NCI-H748 (cell line): ENCODE results near the gene MAP1S.

Experiments used
- DNase-seq: peaks from one replicate; lab custom pipeline; 2025; ENCODE audit not compliant: unreplicated experiment; lab: John Stamatoyannopoulos, UW

Gene MAP1S, protein sequence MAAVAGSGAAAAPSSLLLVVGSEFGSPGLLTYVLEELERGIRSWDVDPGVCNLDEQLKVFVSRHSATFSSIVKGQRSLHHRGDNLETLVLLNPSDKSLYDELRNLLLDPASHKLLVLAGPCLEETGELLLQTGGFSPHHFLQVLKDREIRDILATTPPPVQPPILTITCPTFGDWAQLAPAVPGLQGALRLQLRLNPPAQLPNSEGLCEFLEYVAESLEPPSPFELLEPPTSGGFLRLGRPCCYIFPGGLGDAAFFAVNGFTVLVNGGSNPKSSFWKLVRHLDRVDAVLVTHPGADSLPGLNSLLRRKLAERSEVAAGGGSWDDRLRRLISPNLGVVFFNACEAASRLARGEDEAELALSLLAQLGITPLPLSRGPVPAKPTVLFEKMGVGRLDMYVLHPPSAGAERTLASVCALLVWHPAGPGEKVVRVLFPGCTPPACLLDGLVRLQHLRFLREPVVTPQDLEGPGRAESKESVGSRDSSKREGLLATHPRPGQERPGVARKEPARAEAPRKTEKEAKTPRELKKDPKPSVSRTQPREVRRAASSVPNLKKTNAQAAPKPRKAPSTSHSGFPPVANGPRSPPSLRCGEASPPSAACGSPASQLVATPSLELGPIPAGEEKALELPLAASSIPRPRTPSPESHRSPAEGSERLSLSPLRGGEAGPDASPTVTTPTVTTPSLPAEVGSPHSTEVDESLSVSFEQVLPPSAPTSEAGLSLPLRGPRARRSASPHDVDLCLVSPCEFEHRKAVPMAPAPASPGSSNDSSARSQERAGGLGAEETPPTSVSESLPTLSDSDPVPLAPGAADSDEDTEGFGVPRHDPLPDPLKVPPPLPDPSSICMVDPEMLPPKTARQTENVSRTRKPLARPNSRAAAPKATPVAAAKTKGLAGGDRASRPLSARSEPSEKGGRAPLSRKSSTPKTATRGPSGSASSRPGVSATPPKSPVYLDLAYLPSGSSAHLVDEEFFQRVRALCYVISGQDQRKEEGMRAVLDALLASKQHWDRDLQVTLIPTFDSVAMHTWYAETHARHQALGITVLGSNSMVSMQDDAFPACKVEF

DNA sequence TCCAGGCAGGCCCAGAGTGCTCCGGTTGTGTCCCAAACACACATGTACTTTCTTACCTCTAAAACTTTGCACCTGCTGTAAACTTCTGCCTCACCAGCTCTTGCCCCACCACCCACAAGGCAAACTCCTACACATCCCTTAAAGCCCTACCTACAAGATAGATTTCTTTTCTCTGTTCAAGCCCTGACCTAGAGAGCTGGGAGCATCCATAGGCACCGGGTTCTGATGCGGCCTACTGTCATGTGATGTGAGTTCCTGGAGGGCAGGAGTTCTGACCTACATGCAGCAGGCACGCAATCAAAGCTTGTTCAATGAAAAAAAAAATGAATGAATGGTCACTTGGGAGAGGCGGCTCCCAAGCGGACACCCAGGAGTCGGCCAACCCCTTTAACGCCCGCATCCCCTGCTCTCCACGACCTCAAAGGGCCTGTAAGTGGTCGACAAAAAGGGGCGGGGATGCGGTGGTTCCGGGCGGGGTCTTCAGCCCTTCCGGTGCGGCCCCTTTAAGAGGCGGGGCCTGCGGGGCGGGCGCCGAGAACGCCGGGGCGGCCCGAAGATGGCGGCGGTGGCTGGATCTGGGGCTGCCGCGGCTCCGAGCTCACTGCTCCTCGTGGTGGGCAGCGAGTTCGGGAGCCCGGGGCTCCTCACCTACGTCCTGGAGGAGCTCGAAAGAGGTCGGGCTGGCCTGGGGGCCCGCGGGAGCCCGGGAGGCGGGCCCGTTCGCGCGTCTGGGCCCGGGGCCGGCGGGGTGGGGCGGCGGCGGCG, at the start of gene MAP1S:
MAP1S (plus strand) TSS at position 534 of the 765 bp plus-strand sequence; CDS start at position 557, 23 bp downstream.
- peak; percentile 66 for DNase-seq

DNA sequence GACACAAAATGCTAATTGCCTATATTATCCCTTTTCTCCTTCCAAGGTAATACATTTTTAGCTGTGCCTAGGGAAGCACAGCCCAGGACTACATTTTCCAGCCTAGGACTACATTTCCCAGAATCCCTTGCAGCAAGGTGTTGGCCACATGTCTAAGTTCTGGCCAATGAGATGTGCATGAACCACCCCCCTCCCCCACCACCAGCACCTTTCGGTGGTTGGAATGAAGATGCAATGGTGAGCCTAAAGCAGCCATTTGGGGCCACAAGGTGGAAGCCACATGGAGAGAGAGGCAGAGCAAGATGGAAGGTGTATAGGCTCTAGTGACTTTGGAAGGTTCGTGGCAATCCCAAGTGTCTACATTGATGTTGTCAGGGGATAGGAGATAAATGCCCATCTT, 47.4 kb upstream of the MAP1S start:
- peak; percentile 23 for DNase-seq

DNA sequence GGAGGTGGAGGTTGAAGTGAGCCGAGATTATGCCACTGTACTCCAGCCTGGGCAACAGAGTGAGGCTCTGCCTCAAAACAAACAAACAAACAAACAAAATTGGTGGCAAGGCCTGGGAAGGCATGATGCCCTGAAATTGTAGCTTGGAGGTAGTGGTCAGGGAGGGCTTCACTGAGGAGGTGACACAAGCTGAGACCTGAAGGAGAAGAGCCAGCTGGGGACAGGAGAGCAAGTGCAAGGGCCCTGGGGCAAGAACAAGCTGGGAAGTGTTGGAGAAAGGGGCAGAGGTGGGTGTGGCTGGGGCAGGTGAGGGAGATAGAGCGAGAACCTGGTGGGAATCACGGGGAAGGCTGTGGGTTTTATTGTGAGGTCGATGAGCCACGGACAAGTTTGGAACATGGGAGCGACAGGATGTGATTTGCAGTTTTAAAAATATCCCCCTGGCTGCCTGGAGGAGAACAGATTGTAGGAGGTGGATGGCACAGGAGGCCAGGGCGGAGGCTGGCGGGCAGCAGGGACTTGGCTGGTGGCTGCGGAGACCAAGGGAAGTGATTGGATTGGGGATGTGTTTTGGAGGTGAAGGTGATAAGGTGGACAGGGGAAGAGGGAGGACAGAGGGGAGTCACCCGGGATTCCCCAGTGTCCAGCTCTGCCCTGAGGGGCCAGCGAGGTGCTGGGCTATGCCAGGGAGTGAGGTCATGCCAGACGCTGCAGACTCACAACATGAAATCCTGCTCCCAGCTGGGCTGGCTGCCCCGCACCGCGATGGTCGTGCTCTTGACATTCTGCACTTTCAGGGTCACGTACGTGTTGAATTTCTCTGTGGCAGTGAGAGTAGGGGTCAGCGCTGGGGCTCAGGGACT, 45.1 kb upstream of the MAP1S start:
- no peak for DNase-seq

DNA sequence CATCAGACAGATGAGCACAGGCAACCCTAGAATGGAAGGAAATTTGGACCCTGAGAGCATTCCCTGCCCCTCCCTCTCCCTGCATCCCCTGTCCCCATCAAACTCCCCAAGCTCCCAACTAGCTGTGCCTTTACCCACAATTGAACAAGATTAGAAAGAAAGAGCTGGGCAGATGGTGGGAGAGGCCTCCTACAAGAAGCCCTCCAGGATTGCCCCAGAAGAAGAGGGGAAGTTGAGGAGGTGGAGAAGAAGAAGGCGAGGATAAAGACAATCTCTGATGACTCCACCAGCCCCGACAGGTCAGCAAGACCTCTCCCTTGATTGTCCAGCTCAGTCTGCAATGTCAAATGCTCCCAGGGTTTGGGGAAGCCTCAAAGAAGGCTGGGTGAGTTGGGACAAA, 43.0 kb upstream of the MAP1S start:
- DNase-seq, result no peak

DNA sequence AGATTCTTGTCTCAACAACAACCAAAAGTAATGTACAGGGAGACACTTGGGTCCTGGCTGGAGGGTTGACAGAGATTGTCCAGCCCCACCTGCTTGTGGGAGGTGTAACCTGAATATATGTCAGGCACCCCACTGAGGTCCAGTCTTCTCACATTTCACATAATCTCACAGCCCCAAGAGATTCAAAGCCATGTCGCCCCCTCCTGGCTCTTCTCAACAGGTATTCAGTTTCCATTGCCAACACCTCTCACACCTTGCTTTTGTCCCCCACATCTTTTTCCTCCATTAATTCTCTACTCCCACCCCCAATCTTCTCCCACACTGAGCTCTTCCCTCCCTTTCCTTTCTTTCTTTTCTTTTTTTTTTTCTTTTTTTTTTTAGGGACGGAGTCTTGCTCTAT, 42.3 kb upstream of the MAP1S start:
- peak; percentile 48 for DNase-seq

DNA sequence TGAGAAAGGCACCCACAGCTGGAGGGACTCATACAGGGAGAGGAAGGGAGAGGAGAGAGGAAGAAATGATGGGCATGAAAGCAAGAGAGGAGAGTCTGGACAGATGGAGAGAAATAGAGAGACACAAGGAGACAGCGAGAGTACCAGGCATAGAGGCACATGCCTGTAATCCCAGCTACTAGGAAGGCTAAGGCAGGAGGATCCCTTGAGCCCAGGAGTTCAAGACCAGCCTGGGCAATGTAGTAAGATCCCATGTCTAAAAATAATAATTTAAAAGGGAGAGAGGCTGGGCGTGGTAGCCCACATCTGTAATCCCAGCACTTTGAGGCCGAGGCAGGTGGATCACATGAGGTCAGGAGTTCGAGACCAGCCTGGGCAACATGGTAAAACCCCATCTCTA, 40.4 kb upstream of the MAP1S start:
- no peak for DNase-seq

DNA sequence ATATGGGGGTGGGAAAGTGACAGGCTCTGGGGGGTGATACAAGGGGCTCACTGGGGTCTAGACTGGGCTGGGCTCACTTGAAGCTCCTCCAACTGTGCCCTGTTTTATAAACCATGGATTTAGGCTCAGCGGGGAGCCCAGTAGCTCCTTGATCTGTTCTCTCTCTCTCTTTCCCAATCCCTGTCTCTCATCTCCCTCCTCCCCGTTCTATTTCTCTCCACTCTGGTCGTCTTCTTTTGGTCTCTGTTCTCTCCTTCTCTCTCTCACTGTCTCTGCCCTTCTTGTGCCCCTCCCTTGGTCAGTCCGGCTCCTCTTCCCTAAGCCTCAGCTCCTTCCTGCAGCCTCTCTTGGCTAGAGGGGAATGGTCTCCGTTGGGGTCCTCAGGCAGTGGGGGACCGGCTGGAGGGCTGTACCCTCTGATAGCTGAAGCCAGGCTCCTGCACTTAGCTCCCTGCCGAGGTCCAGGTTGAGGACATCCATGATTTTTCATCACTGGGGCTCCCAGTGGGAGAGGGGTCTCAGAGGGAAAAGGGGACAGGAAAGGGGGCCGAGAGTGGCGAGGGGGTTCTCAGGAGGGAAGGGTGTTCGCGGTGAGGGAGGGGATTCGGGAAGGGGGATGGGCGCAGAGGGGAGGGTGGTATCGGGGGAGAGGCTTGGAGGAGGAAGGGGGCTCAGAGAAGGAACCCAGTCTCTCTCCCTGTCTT, 39.6 kb upstream of the MAP1S start:
- no peak for DNase-seq

DNA sequence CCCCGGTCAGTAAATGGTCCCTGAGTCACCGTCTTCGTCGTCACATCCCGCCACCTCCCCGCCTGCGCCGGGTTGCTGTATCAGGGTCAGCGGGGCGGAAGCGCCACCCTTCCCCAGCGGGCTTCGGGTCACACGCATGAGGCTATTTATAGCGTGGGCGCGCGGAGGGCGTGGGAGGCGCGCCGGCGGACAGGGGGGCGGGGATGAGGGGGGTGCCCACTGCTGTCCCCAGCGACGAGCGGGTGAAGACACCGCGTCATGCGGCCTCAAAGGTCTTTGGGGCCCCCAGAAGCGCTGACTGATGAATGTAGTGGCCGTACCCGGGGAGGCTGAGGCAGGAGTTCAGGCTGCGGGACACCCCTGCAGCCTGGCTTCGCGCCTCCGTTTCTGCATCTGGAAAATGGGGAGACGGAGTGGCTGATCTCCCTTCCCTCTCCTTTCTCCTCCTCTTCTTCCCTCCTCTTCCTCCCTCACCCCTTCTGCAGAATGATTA, 39.0 kb upstream of the MAP1S start:
- no peak for DNase-seq

DNA sequence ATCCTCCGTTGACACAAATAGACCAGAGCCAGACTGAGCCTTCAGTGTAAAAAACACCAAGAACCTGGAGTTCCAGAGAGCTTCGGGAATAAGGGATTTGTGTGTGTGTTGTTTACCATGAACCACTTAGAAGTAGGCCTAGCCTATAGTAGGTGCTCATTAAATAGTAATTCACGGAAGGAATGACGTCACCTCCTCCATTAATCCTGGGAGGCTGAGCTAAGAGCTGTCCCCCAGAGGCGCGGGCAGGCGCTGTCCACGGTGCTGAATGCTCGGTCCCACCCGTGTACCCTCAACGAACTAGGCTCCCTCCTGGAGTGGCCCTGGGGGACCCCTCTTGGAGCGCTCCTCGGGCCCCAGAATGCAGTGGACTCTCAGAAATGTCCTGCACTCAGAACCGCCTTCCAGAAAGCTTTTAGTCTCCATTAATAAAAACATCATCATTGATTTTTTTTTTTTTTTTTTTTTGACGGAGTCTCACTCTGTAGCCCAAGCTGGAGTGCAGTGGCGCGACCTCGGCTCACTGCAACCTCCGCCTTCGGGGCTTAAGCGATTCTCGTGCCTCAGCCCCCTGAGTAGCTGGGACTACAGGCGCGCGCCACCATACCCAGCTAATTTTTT, 37.7 kb upstream of the MAP1S start:
- DNase-seq, result no peak

DNA sequence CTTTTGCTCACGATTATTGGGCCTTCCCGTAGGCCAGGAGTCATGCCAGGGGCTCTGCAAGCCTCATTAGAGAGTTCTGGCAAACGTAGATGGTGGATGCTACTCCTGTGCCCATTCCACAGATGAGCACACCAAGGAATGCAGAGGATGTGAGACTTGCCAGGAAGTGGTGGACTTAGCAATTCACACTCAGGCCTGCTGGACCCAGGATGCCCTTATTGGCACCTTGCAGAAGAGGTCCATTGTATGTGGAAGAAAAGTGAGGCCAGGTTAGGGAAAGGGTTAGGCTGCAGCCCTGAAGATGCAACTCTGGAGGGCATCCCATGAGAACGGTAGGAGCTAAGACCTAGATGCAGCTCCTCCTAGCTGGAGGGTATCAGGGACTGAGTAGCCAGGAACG, 37.0 kb upstream of the MAP1S start:
- DNase-seq, result no peak

DNA sequence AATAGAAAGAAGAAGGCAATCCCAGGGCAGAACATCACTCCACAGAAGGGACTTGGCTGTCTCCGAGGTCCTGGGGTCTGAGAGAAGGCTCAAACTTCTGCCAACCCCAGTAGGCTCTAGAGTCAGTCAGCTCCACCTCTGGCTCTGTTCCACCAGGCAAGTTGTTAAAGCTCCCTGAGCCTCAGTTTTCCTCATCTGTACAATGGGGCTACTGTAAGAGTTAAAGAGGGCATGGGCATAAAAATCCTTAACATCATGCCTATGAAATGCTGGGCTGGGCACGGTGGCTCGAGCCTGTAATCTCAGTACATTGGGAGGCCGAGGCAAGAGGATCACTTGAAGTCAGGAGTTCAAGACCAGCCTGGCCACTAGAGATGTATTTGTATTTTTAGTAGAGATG, 36.2 kb upstream of the MAP1S start:
- no peak for DNase-seq

DNA sequence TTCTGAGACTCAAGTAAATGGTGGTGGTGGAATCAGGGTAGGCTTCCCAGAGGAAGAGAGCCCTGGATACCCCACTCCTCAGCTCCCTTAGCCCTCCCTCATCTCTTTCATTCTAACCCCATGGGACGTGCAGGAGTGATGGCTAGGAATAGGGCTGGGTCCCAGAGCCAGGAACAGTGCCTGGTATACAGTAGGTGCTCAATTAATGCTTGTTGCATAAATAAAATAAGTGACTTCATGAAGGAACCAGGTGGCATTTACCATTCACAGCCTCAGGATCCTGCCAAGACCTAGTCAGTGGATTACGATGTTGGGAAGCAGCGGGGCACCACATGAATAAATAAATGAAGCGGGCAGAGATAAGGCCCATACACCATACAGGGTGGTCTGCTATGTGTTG, 35.0 kb upstream of the MAP1S start:
- no peak for DNase-seq

DNA sequence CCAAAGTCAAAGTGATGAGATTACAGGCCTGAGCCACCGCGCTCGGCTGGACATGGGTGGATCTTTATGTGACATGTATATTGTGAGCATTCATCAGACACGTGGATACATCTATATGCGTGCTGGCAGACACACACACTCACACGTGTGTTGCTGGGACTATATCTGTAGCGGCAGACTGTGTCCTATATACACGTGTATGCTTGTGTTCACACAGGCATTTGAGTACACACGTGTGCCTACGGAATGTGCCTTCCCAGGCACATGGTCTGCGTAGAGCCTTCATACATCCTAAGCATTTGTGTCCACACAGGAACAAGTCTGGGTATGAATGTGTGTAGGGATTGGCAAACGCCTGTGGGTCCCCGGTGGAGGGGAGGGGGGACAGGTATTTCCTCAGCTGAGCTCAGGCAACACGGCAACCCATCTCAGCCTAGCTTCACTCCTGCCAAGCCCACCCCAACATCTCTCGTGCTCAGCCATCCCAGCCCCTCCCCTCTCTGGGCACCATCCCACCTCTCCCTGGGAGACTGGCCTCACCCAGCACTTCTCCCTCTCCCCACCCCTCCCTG, 33.7 kb upstream of the MAP1S start:
- no peak for DNase-seq

DNA sequence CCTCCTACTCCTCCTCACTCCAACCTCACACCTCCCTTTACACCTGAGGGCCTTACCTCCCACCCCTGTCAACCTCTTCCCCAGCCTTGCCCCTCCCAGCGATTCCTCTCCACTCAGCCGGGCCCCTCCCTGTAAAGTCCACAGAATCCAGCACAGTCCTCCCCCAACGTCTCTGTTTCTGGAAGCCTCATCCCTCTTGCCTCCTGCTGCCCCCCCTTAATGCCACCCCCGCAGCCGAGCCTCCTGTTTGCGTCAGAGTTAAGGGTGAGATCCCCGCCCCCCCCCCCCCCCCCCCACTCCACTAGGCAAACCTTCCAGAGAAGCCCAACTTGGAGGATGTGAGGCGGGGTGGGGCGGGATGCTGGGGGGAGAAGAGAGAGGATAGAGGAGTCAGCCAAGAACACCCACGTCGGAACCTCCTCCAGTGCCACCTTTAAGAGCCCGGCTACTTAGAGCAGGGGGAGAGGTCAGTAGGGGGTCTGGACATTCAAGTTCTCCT, 33.2 kb upstream of the MAP1S start:
- no peak for DNase-seq

DNA sequence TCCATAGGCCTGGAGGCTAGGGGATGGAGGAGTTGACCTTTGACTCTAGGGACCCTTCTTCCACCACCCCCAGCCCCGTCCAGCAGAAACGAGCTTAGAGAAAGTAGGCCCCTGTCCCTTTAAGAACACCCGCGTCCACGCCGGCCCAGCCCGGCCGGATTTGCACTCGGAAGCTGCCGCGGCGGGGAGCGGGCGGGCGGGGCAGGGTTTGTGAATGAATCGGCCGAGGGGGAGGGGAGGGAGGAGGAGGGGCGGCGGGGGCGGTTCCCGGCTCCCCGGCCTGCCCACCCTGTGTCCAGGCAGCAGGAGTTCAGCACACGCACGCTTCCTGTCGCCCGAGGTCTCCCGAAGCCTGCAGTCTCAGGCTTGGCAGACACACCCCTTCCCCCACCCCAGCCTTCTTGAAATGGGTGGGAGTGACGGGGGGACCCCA, 32.7 kb upstream of the MAP1S start:
- peak; percentile 76 for DNase-seq

DNA sequence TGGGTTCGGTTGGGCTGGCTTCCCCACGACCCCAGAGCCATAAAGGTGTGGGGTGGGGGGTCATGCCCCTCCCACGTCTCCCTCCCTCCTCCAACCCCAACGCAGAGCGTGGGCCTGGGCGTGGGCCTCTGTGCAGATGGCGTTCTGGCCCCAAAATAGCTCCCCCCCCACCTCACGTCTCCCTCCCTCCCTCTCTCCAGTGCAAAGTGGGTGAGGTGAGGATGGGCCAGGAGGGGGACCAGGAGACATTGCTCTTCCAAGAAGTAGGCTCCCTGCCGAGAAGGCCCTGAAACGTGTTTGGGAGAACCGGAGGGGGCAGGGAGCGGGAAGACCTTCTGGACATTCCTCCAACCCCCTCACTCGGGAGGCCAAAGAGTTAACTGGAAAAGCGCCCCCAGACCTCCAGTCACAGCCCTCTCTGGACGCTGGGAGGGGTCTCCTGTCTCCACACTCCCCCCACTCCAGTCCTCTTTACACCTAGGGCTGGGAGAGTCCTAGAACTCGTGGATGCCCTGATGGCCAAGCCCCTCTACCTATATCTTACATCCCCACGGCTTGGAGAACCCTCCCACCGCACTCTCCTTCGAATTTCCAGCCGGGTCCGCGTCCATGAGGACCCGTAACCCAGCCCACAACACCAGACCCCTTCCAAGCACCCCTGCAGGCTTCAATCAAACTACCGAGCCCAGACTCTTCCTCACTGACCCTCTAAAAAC, 32.0 kb upstream of the MAP1S start:
- DNase-seq, result peak; percentile 23
